ENCODE measurements around the gene DPYSL4. TPM values are rescaled to one million over a fixed set of nuclear protein-coding genes. Genes with fewer than 3 reads are reported as not detected.

The DPYSL4 gene
- total and polyA plus RNA-seq, 2 of the 4 experiments (the other 2 are of a cell fraction): 8.1 to 30.5 TPM

- in situ Hi-C loops (cut with MboI; ENCODE audit: low sequenced_read_pairs) (no loop called here), dilution Hi-C loops (cut with HindIII; ENCODE audit: low sequenced_read_pairs, unreplicated experiment) (no loop called here), intact Hi-C loops (cut with micrococcal nuclease) (no loop called here)
- no peak overlapping the region for H2AFZ ChIP-seq (replicated peaks; ENCODE audit: low read length, poor library complexity)
- H3K56ac ChIP-seq (ENCODE audit: extremely low read depth, insufficient read depth, low read length): no peak overlapping the region
- no peak overlapping the region for H2BK20ac ChIP-seq (ENCODE audit: low read depth, low read length)
- H3K18ac ChIP-seq (ENCODE audit: low read depth, low read length): no peak overlapping the region
- H4K20me1 ChIP-seq (ENCODE audit: insufficient read depth, low read length): no peaks in the 10 kb centered on the region
- no peak overlapping the region for H2BK5ac ChIP-seq (ENCODE audit: low read depth, low read length, poor library complexity, severe bottlenecking)
- no peak overlapping the region for H2AK9ac ChIP-seq (replicated peaks; ENCODE audit: low read depth, low read length, poor library complexity)
- H4K91ac ChIP-seq (ENCODE audit: insufficient read depth, low read depth, low read length): no peak overlapping the region
- no peak overlapping the region for H2BK15ac ChIP-seq (ENCODE audit: low read depth, low read length)
- DNase-seq (no peak), ATAC-seq (ENCODE audit: low read depth) (no peak)
- no peak overlapping the region for H3K27ac ChIP-seq (ENCODE audit: insufficient read depth, low read length)
- no peak overlapping the region for H3K4me3 ChIP-seq (ENCODE audit: insufficient read depth, low read depth, low read length)
- H3K9me1 ChIP-seq (ENCODE audit: insufficient read depth, low read length): no peaks in the 10 kb centered on the region
- H3K79me1 ChIP-seq (ENCODE audit: low read depth in 1 of 2, low read length in 2 of 2): no peaks in the 10 kb centered on the region
- no peak overlapping the region for H3K4ac ChIP-seq (ENCODE audit: low read depth, low read length)
- TF ChIP-seq POLR2A (IDR thresholded peaks at IDR 0.05; ENCODE audit: low read depth, low read length) (no peak), CHD1 (IDR thresholded peaks at IDR 0.05; ENCODE audit: low read depth, low read length) (no peak), BHLHE40 (IDR thresholded peaks at IDR 0.05; ENCODE audit: low read depth, low read length) (no peak), CEBPB (IDR thresholded peaks at IDR 0.05; ENCODE audit: low read depth, low read length) (no peak), MAFK (IDR thresholded peaks at IDR 0.05; ENCODE audit: low read depth, low read length) (no peak), SMC3 (IDR thresholded peaks at IDR 0.05; ENCODE audit: low read depth, low read length) (no peak), CTCF (conservative IDR thresholded peaks at IDR 0.05; ENCODE audit: low read depth, low read length) (no peak), MAZ (IDR thresholded peaks at IDR 0.05; ENCODE audit: borderline replicate concordance, low read depth, low read length) (no peak), RFX5 (IDR thresholded peaks at IDR 0.05; ENCODE audit: low read depth, low read length) (no peak), MXI1 (IDR thresholded peaks at IDR 0.05; ENCODE audit: borderline replicate concordance, low read depth, low read length) (no peak), NFE2L2 (IDR thresholded peaks at IDR 0.05; ENCODE audit: low read depth, low read length) (no peak), RAD21 (IDR thresholded peaks at IDR 0.05; ENCODE audit: low read length) (no peak), USF2 (IDR thresholded peaks at IDR 0.05; ENCODE audit: low read depth, low read length) (no peak), FOS (IDR thresholded peaks at IDR 0.05; ENCODE audit: low read depth, low read length) (no peak), RCOR1 (IDR thresholded peaks at IDR 0.05; ENCODE audit: insufficient replicate concordance, low read length) (no peak), ELK1 (IDR thresholded peaks at IDR 0.05; ENCODE audit: borderline replicate concordance, low read depth, low read length) (no peak)
- no peak overlapping the region for H3K9ac ChIP-seq (ENCODE audit: low read depth, low read length)
- 68% methylated on average over 9 of the region's 23 CpGs; no CpG with 5 or more reads in 1 of the 2 experiments for WGBS, 2 experiments (ENCODE audit: extremely low coverage in 2 of 2, insufficient read length in 1 of 2)
- H3K23ac ChIP-seq (ENCODE audit: low read depth, low read length): no peak overlapping the region
- no peaks in the 10 kb centered on the region for H3K36me3 ChIP-seq (ENCODE audit: control insufficient read depth, insufficient read depth, low read length)
- H2AK5ac ChIP-seq (ENCODE audit: low read depth, low read length): no peak overlapping the region
- H4K8ac ChIP-seq (ENCODE audit: low read depth in 2 of 2, low read length in 2 of 2): no peak overlapping the region
- no peak overlapping the region for H4K5ac ChIP-seq (ENCODE audit: low read depth, low read length)
- H2BK120ac ChIP-seq (ENCODE audit: low read depth, low read length): no peak overlapping the region
- H3K14ac ChIP-seq (replicated peaks; ENCODE audit: low read depth, low read length): no peak overlapping the region
- H3K27me3 ChIP-seq (ENCODE audit: control insufficient read depth, insufficient read depth, low read length): peaks cover 3% of the 10 kb centered on the region; the same call in 1 of the 2 replicates
- H3K4me2 ChIP-seq (ENCODE audit: low read depth, low read length): no peak overlapping the region
- ChIA-PET CTCF (no interaction called here), POLR2A (ENCODE audit: unreplicated experiment) (no interaction called here)
- H3K4me1 ChIP-seq (ENCODE audit: control insufficient read depth, insufficient read depth, low read length): no peaks in the 10 kb centered on the region
- no peaks in the 10 kb centered on the region for H3K9me3 ChIP-seq (ENCODE audit: control insufficient read depth, insufficient read depth, low read length)
- BruUV-seq (replicated peaks): no TSS peak
Observed at GRCh38 chr10:132166216-132166950, 20.4 kb upstream of the DPYSL4 start.

All from IMR-90 (cell line).